Measurements from ENCODE around the gene FAM171A2.

Gene FAM171A2

DNA sequence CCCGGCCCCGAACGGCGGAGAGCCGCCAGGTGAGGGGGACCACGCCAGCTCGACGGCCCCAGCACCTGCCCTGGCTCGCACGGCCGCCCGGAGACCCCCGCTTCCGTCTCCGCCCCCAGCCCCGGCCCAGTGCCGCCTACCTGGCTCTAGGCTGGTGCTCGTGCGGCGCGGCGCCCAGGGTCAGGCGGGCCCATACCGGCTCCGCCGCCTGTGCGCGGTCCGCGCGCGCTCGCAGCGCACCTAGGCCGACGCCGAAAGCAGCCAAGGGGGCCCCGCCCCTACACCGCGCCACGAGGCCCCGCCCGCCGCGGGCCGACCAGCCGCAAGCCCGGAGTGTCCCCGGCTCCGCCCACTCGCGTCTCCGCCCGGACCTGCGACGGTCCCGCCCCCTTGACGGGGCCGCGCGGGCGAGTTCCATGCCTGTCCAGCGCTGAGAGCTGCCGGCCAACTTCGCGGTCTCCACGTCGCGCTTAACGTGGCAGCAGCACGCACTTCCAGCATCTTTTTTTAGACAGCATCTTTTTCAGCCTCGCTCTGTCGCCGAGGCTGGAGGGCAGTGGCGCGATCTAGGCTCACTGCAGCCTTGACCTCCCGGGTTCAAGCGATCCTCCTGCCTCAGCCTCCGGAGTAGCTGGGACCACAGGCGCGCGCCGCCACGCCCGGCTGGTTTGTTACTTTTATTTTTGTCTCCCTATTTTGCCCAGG is 38.9 kb downstream of the FAM171A2 start, which contains the start of gene SLC25A39:
Gene SLC25A39 (minus strand): TSS at position 253 of the 705 bp plus-strand sequence. CDS start 1,261 bp downstream, outside the sequence.
- FAIRE-seq, result peak; percentile 94
- peak; percentile 81 for DNase-seq (ENCODE audit: extremely low spot score, insufficient read length, low read depth)

GRCh38 chr17:44324092-44324570 is 39.5 kb downstream of the FAM171A2 start:
- DNase-seq (ENCODE audit: extremely low spot score, insufficient read length, low read depth), result no peak
- no peak for FAIRE-seq

DNA sequence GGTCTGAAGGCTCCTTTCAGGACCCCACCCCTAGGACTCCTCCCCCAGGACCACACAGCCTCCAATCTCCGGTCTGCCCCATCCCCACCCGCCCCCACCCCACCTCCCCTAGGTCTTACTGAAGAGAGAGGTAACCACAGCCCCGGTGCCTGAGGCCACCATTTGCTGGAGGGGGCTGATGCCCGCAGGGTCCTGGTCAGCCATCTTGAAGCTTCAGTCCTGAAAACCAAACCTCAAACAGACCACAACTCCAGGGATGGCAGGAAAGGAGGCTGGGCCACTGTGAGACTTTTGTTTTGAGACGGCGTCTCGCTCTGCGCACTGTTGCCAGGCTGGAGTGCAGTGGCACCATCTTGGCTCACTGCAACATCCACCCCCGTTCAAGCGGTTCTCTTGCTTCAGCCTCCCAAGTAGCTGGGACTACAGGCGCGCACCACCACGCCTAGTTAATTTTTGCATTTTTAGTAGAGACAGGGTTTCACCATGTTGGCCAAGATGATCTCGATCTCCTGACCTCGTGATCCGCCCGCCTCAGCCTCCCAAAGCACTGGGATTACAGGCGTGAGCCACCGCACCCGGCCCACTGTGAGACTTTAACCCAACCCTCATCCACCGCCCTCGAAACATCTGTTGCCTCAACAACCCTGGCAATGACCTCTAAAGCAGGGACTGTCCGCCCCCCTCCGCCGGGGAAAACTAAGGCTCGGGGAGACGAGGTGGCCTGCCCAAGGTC is 40.1 kb downstream of the FAM171A2 start:
- DNase-seq (ENCODE audit: extremely low spot score, insufficient read length, low read depth), result no peak
- FAIRE-seq, result no peak

DNA sequence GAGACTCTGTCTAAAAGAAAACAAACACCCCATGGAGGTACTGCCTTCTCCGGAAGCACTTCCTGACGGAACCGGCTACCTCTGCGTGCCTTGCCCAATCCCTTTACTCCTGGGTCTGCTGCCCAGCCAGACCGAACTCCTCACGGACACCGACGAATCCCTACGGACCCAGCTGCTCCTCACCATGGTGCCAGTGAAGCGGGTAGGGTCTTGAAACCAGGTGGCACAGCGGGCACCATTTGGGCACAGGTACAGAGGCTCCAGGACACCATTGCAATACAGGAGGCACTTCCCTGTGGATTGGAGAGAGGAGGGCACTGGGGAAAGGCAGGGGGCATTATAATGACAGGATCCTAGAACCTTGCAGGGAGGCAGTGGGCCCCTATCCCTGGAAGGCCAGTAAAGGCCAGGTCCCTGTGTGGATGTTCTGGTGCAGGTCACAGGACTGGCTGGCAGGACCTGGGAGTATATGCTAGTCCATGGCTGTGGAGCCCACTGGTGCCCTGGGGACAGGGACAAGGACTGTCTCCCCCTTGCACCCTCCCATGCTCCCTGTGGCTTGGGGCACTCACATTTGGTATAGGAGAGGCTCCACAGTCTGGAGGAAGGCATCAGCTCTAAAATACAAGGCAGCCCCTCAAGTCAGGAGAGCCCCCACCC is 41.3 kb downstream of the FAM171A2 start:
- no peak for FAIRE-seq
- DNase-seq (ENCODE audit: extremely low spot score, insufficient read length, low read depth), result no peak

DNA sequence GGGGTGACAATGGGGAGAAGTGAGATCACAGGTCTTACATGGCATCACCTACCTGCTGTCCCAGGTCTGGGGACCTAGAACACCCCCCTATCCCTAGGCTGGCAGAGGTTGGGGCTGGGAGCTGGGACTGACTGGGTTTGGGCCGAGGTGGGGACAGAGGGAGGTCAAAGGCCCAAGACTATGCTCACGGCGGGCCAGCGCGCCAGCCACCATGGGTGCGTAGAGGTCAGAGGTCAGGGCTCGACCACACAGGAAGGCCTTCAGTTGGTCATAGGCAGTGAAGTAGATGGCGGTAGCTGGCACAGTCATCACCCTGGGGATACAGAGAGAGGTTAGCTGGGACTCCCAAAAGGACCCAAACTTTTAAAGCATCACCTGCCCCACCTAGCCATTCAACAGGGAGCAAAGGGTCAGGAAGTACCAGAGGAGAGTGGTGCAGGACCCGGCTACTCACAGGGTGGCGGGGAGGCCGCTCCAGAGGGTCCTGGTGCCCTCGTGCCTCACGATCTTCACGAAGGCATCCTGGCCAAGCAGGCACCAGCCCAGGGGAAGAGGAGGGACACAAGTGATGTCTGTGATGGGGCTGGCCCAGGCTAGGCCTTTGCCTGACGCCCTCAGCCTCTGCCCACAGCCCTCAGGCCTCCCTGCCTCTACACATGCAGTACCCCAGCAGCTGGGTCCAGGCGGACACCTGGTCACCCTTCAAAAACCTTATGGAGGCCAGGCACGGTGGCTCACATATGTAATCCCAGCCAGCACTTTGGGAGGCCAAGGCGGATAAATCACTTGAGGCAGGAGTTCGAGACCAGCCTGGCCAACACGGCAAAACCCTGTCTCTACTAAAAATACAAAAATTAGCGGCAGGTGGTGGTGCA is 42.2 kb downstream of the FAM171A2 start:
- FAIRE-seq (no peak), DNase-seq (ENCODE audit: extremely low spot score, insufficient read length, low read depth) (no peak)

DNA sequence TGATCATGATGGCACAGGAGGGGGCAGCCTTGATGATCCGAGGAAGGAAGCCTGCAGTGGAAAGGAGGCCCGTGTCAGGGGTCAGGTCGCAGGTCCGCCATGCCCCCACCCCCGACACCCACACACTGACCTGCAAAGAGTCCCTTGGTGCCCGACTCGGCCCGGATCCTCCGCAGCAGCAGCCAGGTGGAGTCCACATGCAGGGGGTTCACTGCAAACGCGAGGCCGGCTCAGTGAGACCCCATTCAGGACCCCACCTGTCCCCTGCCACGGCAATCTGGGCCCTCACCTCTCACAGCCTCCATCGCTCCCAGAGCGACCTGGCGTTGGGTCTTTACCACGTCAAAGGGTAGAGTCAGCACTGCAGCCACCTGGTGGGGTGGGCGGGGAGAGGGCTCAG is 43.6 kb downstream of the FAM171A2 start:
- DNase-seq (ENCODE audit: extremely low spot score, insufficient read length, low read depth) (no peak), FAIRE-seq (no peak)

DNA sequence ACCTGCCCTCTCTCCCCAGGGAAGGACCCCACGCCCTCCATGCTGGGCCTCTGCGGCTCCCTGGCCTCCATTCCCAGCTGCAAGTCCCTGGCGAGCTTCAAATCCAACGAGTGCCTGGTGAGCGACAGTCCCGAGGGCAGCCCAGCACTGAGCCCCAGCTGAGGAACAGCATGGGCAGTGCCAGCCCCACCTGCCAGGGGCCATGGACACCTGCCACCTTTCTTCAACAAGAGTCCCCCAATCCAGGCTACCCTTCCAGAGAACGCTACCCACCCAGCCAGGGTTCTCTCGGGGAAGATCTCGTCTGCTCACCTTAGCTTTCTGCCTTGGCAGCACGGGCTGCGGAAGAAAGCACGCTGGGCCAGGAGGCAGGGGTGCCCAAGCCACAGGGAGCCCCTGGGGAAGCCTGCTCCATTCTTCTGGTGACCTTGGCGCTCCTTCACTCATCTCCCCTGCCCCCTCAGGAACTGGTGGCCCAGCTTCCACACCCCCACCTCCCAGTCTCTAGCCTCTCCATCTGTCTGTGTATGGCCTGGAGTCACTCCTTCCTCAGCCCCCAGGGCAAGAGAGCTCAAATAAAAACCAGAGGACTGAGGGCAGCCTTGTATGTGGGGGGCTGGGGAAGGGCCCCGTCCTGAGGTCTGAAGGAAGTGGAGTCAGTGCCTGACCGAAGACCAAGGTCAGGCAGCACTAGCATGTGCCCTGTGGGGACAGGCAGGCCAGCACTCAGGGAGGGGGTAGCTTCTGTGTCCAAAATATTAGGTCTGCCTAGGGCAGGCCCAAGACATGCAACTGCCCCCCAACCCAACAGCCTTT is 45.4 kb downstream of the FAM171A2 start:
- no peak for DNase-seq (ENCODE audit: extremely low spot score, insufficient read length, low read depth)
- FAIRE-seq, result no peak

- no peak for FAIRE-seq
- no peak for DNase-seq (ENCODE audit: extremely low spot score, insufficient read length, low read depth)
These were observed 46.1 kb downstream of the FAM171A2 start for GRCh38 chr17:44317545-44317944.

GRCh38 chr17:44315760-44316731 is 47.6 kb downstream of the FAM171A2 start:
- FAIRE-seq, result no peak
- no peak for DNase-seq (ENCODE audit: extremely low spot score, insufficient read length, low read depth)

GRCh38 chr17:44314869-44315661 is 48.6 kb downstream of the FAM171A2 start:
- DNase-seq (ENCODE audit: extremely low spot score, insufficient read length, low read depth) (no peak), FAIRE-seq (no peak)

DNA sequence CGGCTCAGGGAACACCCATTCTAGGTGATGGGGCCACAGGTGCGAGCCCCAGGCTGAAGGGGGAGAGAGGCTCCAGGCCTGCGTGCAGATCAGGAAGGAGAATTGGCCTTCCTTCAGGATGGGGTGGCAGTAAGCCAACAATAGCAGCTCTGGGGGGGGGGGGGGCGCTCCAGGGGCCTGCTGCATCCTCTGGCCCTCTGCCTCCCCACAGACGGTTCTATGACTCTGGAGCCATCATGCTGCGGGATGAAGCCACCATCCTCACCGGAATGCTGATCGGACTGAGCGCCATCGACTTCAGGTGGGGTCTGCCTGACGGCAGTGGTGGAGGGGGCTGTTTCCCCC is 49.2 kb downstream of the FAM171A2 start:
- no peak for DNase-seq (ENCODE audit: extremely low spot score, insufficient read length, low read depth)
- no peak for FAIRE-seq

DNA sequence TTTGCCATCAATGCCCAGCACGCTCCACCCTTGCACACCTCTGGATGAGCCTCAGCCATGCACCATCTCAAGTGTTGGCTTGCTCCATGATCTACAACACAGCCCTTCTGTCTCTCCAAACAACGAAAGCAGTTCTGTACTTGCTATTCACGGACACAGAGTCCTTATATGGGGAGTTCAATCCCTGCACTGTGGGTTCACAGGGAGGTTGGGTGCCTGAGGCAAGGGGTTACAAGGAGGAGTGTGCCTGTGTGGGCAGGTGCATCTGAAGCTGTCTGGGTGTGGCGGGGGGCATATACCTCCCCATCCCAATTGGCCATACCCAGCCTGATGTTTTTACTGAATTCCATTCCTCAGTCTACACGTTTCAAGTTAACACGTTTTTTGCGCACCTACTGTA is 49.6 kb downstream of the FAM171A2 start:
- DNase-seq (ENCODE audit: extremely low spot score, insufficient read length, low read depth) (no peak), FAIRE-seq (no peak)

DNA sequence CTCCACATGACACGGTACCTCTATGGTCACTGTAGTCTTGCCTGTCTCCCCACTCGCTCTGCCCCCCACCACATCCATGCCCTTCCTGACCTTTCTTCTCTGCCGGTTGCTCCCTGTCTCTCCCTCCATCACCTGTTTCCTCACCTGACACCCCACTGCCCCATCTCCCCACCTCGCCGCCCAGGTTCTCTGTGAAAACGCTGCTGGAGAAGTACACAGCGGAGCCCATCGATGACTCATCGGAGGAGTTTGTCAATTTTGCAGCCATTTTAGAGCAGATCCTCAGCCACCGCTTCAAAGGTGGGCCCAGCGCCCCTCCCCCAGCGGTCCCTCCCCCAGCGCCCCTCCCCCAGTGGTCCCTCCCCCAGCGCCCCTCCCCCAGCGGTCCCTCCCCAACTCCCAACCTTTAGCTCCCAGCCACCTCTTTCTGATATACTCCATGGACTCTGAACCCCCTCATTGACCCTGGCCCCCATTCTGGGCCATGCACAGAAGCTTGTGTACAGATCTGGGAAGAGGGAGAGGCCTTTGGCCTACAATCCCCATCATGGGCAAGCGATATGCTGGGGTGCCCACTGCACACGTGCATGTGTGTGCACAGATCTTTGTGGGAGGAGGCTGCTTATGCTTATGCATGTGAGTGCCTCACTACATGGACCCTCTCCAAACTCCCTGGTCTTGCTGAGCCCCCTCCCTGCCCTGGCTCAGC is 51.1 kb downstream of the FAM171A2 start:
- FAIRE-seq (no peak), DNase-seq (ENCODE audit: extremely low spot score, insufficient read length, low read depth) (no peak)

GRCh38 chr17:44311562-44312181 is 52.0 kb downstream of the FAM171A2 start:
- no peak for DNase-seq (ENCODE audit: extremely low spot score, insufficient read length, low read depth)
- FAIRE-seq, result no peak

- DNase-seq (ENCODE audit: extremely low spot score, insufficient read length, low read depth), result no peak
These were observed 52.9 kb downstream of the FAM171A2 start for GRCh38 chr17:44310609-44311376.

GRCh38 chr17:44310188-44310587 is 53.5 kb downstream of the FAM171A2 start:
- DNase-seq (ENCODE audit: extremely low spot score, insufficient read length, low read depth) (no peak), FAIRE-seq (no peak)

More at GRCh38 chr17:44310609-44311376, 52.9 kb downstream of the FAM171A2 start:
- FAIRE-seq, result no peak
